Stimulated activated effector memory CD8-positive, alpha-beta T cell treated with anti-CD3 and anti-CD28 coated beads, Interleukin-12 subunit alpha, Interleukin-12 subunit beta, amount 100 ng/mL, for 72 hours (primary cell): Measurements from ENCODE around the gene IGSF21.
A peak's percentile ranks its signal among the peaks of the same experiment; 100 is the strongest.

Experiments used
- ATAC-seq: fragments of 150-1000 bp; cut with Tn5 transposase; 2 replicates; pipeline ENCODE4 v1.10.0; 2021
- DNase-seq, 2 donors: peaks; one replicate each; pipeline ENCODE4 v3.0.0; 2021 to 2022; ENCODE audit warnings: low spot score in 2 of 2
- H3K27ac Mint-ChIP-seq: one replicate; pipeline ENCODE4 v1.8.0; 2022; ENCODE audit warnings: mild to moderate bottlenecking, mixed read lengths
- H3K36me3 Mint-ChIP-seq: one replicate; pipeline ENCODE4 v1.8.0; 2022; ENCODE audit warnings: mild to moderate bottlenecking, mixed read lengths
- H3K4me1 Mint-ChIP-seq: one replicate; pipeline ENCODE4 v1.8.0; 2022; ENCODE audit warnings: mixed read lengths
- H3K4me3 Mint-ChIP-seq: one replicate; pipeline ENCODE4 v1.8.0; 2022; ENCODE audit warnings: mild to moderate bottlenecking, mixed read lengths
- H3K9me3 Mint-ChIP-seq: one replicate; pipeline ENCODE4 v1.8.0; 2022; ENCODE audit warnings: mixed read lengths

The IGSF21 gene

DNA sequence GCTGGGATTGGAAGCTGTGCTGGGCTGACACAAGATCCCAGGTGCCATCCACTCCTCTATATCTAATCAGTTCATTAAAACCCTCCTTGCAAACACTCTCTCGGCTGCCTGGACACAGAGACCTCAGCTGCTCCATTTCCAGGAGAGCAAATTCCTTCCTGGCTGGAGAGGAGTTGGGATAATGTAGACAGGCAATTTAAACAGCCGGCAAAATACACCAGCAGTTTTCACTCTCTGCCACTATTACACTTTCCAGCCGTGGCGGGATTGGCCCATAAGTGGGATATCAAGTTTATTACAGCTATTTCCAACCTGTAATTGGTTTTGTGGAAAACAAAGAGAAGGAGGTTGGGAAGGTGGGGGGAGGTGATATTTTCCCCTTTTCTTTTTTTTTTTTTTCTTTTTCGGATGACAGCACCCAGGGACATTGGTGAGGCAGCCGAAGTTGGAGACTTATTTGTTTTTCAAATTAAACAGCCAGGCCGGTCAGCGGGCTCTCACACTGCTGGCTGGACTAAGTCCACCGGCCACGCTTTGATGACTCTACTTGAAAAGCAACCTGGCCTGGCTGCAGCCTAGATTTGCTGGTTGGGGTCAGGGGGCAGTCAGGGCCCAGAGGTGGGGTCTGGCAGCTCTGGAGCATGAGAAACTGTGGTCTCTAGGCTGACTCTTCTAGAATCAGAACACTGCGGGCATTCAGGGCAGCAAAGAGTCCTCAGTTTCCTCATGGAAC, 177.4 kb downstream of the IGSF21 start:
- ATAC-seq (no peak), DNase-seq (no peak)
- no peaks in the 10 kb centered on the region for H3K4me1 Mint-ChIP-seq
- no peak overlapping the region for H3K27ac Mint-ChIP-seq
- no peaks in the 10 kb centered on the region for H3K9me3 Mint-ChIP-seq
- no peaks in the 10 kb centered on the region for H3K36me3 Mint-ChIP-seq
- no peak overlapping the region for H3K4me3 Mint-ChIP-seq

DNA sequence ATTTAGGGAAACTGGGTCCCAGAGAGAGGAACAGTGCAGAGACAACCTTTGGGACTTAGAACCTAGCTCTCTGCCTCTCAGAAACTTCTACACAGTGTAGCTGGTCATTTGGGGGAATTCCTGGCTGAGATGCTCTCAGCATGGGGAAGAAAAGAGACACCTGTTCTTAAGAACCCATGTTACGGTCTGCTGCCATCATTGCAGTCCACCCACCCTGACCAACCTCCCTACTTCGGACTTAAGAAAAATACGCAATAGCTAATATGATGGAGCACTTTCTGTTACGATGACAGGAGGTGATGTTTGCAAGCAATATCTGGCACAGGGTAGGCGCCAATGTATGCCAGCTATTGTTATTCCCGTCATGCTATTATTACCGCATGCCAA, 177.9 kb downstream of the IGSF21 start:
- no peaks in the 10 kb centered on the region for H3K9me3 Mint-ChIP-seq
- H3K27ac Mint-ChIP-seq, result no peak overlapping the region
- ATAC-seq, result no peak
- DNase-seq, result no peak
- H3K4me1 Mint-ChIP-seq, result no peaks in the 10 kb centered on the region
- no peaks in the 10 kb centered on the region for H3K36me3 Mint-ChIP-seq
- no peak overlapping the region for H3K4me3 Mint-ChIP-seq

DNA sequence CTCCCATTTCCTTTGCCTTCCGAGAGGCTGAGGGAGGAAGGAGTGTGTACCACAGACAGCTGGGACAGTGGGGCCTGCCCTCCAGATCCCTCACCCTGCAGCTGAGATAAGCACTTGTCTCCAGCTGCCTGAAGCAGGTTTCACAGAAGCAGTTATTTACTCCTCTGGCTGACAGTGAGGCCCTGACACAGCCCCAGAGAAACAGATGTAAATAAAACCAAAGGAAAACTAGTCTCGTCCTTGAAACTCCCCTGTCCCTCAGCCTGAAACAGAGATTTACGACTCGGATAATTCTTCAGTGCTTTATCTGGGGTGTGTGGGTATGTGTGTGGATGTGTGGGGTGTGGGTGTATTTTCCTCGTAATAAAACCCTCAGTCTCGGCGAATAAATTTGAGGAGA, 181.1 kb downstream of the IGSF21 start:
- no peak for DNase-seq
- Mint-ChIP-seq H3K4me3 (no peak overlapping the region), H3K27ac (no peak overlapping the region), H3K4me1 (no peaks in the 10 kb centered on the region), H3K9me3 (no peaks in the 10 kb centered on the region), H3K36me3 (no peaks in the 10 kb centered on the region)
- no peak for ATAC-seq

DNA sequence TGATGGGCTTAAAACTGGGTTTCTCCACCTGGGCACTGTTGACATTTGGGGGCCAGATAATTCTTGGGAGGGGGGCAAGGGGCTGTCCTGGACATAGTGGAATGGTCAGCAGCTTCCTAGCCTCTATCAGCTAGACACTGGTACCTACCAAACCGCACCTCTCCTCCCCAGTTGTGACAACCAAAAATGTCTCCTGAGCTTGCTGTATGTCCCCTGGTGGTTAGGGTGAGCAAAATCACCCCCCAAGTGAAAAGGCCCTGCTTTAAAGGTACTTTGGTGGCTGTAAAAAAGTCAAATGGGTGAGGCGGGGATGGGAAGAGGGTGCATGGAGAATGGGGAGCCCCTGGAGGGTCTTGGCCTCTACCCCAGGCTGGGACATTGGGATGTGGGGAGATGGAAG, 182.0 kb downstream of the IGSF21 start:
- Mint-ChIP-seq H3K4me3 (no peak overlapping the region), H3K36me3 (no peaks in the 10 kb centered on the region), H3K4me1 (no peaks in the 10 kb centered on the region), H3K9me3 (no peaks in the 10 kb centered on the region), H3K27ac (no peak overlapping the region)
- ATAC-seq (no peak), DNase-seq (no peak)

DNA sequence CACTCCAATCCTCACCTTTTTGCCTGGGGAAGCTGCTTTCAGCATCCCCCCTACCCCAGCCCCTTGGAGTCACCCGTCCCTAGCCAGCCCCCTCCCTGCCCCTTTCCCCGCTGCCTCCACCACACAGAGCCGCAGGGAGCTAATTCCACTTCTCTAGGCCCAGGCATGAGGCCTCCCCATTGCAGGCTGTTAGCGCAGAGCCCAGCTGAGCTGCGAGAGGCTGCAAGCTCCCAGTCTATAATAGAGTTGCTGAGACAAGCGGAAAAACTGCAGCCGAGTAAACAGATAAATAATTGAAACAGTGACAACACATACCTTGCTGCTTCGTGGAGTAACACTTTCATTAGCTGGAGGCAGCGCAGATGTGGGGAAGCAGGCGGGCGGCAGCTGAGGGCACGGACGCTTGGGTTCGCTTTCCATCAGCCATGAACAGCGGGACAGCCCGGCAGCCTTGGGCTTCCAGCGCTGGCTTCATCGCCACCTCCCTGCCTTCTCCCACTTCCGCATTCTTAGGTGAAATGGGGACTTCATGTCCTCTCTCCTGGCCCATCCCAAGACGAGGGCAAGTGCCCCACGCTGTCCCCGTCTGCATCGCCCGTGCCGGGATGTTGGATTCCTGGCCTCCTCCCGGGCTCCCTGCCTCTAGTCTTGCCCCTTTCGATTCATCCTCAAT, 183.3 kb downstream of the IGSF21 start:
- Mint-ChIP-seq H3K4me3 (no peak overlapping the region), H3K9me3 (no peaks in the 10 kb centered on the region), H3K27ac (no peak overlapping the region), H3K4me1 (no peaks in the 10 kb centered on the region), H3K36me3 (no peaks in the 10 kb centered on the region)
- DNase-seq (no peak), ATAC-seq (no peak)

DNA sequence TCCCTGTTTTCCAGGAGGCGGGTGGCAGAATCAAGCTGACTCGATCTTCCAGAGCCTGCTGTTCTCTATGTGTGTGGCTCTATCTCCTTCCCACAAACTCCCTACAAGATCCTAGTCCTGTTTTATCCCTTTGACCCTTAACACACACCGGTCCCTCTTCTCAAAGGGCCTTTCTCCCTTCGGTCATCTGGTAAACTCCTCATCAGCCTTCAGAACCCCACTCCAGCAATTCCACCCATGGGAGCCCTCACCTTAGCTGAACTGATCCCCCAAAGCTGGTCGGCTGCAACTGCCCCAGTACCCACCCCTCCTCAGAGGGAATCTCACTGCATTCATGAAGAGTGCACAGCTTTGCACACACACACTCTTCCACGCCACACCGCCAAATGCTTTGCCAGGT, 184.9 kb downstream of the IGSF21 start:
- no peak overlapping the region for H3K27ac Mint-ChIP-seq
- DNase-seq (no peak), ATAC-seq (no peak)
- H3K9me3 Mint-ChIP-seq, result no peaks in the 10 kb centered on the region
- no peaks in the 10 kb centered on the region for H3K4me1 Mint-ChIP-seq
- no peaks in the 10 kb centered on the region for H3K36me3 Mint-ChIP-seq
- no peak overlapping the region for H3K4me3 Mint-ChIP-seq

DNA sequence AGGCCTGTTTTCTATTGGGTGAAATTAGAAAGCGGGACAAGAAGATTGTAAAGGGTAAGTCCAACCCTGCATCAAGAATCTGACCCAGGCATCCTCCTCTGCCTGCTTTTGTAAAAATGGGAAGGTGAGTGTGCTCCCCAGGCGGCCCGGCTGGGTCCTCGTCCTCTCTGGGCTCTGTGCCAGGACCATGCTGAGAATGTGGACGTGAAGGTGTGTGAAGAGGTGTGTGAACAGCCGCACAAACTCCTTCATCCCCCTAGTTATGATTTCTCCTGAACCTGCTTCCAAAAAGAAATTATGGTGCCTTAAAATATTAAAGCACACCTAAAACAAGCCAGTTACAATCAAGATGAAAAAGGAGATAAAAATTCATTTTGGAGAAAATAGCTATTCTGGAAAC, 185.7 kb downstream of the IGSF21 start:
- ATAC-seq (no peak), DNase-seq (no peak)
- Mint-ChIP-seq H3K36me3 (no peaks in the 10 kb centered on the region), H3K4me1 (no peaks in the 10 kb centered on the region), H3K4me3 (no peak overlapping the region), H3K9me3 (no peaks in the 10 kb centered on the region), H3K27ac (no peak overlapping the region)

DNA sequence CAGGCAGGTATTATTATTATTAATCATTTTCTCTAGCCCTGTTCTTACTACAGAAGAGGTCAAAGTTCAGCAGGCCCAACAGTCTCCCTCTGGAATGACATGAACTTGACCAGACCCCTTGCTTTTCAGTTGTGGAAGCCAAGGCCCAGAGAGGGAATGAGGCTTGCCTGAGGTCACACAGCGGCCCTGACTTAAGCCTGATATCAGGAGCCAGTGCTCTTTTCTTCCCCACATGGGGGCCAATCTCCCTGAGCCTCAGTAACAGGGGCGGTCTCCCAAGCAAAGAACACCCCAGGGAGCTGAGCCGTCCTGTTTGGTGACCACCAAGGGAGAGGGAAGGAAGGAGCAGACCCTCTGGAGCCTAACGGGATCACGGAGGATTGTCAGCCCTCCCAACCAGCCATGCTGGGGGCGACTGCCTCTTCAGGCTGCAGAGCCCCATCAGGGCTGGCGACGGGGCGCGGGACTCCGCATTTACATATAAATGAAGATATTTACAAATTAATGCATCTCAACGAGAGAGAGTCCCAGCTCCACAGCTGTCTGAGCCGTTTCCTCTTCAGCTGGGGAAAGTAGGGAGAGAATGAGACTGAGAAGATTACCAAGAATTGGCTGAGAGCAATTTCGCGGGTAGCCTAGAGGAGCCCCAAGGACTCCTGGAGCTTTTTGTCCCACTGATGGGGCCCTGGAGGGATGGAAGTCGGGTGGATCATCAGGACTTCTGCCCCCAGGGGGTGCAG, 187.0 kb downstream of the IGSF21 start:
- Mint-ChIP-seq H3K36me3 (no peaks in the 10 kb centered on the region), H3K9me3 (no peaks in the 10 kb centered on the region), H3K4me1 (no peaks in the 10 kb centered on the region), H3K4me3 (no peak overlapping the region), H3K27ac (no peak overlapping the region)
- ATAC-seq, result no peak
- DNase-seq, result no peak

DNA sequence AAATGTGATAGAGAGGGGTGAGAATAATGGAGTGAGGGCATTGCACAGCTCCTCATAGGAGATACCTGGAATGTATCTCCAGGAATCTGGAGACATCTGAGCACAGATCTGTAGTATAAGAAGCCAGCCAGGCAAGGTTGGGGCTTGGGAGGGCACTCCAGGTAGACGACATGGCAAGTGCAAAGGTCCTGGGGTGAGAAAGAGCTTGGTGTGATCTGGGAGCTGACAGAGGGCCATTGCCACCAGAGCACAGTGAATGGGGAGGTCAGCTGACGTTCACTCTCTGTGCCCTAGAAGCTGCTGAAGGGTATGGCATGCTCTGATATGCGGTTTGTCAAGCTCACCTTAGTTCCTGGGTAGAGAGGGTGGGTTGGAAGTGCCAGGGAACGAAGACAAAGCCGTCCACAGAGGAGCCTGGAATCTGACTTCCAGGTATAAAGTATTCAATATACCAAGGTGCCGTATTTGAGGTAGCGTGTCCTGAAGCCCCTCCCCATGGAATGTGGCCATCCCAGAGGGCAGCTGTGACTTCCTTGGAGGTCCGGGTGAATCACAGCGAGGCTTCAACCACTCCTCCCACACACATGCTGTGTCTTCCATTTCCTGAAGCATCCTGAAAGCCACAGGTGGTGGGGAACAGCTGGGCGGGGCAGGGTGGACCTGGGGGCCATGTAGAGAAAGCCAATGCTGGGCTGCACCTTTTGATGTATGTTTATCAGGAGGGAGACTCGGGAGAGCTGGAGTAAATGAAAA, 190.5 kb downstream of the IGSF21 start:
- no peak for ATAC-seq
- H3K4me3 Mint-ChIP-seq, result no peak overlapping the region
- no peaks in the 10 kb centered on the region for H3K4me1 Mint-ChIP-seq
- no peak overlapping the region for H3K27ac Mint-ChIP-seq
- H3K36me3 Mint-ChIP-seq, result no peaks in the 10 kb centered on the region
- H3K9me3 Mint-ChIP-seq, result no peaks in the 10 kb centered on the region
- DNase-seq, result no peak

DNA sequence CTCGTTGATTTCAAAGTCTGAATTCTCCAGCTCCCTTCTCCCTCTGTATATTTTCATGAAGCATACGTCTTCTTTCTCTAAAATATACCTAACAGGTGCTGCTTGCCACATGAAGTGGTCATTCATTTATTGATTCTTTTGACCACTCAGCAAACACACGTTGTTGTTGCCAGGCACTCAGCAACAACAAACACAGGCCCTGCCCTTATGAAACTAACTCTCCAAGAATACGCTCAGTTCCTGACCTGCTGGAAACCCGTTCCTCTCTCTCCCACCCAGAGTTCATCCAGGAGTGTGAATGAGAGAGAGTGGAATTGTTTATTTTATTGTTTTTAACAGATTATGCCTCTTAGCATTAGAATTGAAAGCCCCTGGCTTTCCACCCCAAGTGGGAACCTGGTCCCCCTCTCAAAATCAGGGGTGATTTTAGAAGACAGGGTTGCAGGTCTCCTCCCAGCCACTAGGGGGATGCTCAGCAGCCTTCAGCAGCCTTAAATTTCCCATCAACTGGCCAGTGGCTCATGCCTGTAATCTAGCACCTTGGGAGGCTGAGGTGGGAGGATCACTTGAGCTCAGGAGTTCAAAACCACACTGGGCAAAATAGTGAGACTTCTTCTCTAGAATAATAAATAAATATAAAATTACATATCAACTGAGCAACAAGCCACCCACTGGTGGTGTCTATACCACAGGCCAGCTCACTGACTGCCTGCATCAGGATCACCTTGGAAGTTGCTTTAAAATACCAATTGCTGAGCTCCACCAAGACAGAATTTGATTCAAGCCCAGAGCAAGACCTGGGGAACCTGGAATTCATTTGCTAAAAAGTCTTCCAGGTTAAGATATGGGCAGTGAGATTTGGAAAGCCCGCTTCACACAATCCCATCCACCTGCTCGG, 192.1 kb downstream of the IGSF21 start:
- no peak for ATAC-seq
- Mint-ChIP-seq H3K27ac (no peak overlapping the region), H3K4me1 (no peaks in the 10 kb centered on the region), H3K4me3 (no peak overlapping the region), H3K36me3 (no peaks in the 10 kb centered on the region), H3K9me3 (no peaks in the 10 kb centered on the region)
- DNase-seq, result peak in 1 of 2 donors; percentile 47

DNA sequence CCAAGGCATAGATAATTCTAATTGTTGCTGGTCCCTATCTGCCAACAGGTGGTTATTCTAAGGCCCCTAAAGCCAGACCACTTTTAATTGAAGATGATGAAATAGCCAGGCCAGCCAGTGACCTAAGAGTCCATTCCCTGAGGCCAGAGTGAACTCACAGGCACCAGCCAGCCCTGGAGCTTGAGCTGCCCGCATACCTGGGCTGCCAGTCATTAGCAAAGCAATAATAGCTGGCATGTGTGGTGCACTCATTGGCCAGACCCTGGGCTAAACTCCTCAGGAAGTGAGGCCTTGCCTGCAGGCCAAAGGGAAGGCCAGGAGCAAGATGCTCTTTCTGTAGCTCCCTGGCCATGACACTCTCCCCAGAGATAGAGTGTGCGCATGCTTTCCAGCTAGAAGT, 192.8 kb downstream of the IGSF21 start:
- H3K4me1 Mint-ChIP-seq, result no peaks in the 10 kb centered on the region
- no peak for DNase-seq
- H3K4me3 Mint-ChIP-seq, result no peak overlapping the region
- H3K36me3 Mint-ChIP-seq, result no peaks in the 10 kb centered on the region
- no peak for ATAC-seq
- H3K27ac Mint-ChIP-seq, result no peak overlapping the region
- no peaks in the 10 kb centered on the region for H3K9me3 Mint-ChIP-seq

DNA sequence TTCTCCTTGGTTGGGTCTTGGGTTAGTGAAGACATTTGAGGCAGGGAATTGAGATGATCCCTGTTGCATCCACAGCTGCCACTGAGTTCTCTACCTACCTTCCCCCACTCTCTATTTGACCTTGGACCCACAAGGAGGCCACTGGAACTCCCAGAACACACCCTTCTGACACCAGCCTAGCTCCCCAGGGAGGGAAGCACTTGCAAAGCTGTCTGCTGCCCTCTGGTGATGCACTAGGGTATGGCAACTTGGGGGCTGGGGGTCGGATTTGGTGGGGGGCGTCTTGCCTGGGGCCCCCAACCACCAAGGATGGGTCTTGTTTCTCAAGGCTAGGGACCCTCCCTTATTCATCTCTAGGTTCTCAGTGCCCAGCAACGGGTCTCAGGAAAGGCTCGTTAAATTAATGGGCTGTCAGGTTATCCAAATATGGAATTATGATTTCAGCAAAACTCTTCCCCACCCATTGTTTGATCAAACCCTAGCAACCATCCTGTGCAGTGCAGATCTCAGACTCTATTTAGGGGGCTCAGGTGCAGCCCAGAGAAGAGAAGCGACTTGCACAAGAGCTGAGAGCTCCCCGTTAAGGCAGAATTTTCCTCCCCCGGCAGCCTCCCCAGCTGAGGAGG, 195.3 kb downstream of the IGSF21 start:
- peak in 1 of 2 donors; percentile 48 for DNase-seq
- H3K27ac Mint-ChIP-seq, result no peak overlapping the region

DNA sequence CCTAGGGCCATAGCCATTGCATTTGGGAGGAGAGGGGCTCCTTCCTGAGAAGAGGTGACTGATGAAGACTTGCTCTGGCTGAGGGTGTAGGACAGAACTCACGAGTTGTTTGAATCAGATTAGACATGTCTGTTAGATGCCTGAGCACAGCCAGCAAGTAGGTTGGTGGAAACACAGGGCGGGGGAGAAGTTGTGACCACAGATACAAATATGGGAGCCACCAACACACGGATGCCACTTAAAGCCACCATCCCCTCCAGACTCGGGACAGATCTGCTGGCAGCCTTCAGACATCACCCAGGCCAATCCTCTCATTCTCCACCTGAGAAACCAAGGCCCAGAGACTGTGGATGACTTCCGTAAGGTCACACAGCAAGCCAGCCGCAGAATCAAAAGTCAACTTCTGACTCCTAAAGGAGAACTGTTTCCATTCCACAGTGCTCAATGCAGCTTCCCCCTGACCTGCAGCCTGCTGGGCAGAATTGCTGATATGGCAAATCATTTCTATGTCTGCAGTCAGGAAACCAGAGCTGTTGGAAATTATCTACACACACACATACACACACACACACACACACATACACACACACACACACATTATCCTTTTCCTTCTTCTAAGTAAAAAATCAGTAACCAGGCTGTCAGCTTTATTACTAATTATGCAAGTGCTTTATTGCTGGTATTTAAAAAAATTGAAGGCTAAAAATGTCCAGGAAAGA, 196.7 kb downstream of the IGSF21 start:
- Mint-ChIP-seq H3K4me3 (no peak overlapping the region), H3K4me1 (no peaks in the 10 kb centered on the region), H3K27ac (no peak overlapping the region), H3K9me3 (no peaks in the 10 kb centered on the region), H3K36me3 (no peaks in the 10 kb centered on the region)
- DNase-seq (no peak), ATAC-seq (no peak)

More for the DNA sequence above, 195.3 kb downstream of the IGSF21 start:
- Mint-ChIP-seq H3K4me1 (no peaks in the 10 kb centered on the region), H3K9me3 (no peaks in the 10 kb centered on the region), H3K4me3 (no peak overlapping the region), H3K36me3 (no peaks in the 10 kb centered on the region)
- ATAC-seq, result no peak
